Medulla oblongata (tissue), 1 donor: ENCODE measurements around the gene VKORC1.
A peak's percentile ranks its signal among the peaks of the same experiment; 100 is the strongest.
"Not testable (repeated sequence)": the region's sequence is repeated elsewhere in the genome, so short reads cannot be mapped to it uniquely, and the experiment has no call there.

Experiments used
- DNase-seq: peaks from one replicate; pipeline ENCODE4 v3.0.0-alpha.2; 2015; ENCODE audit errors: extremely low spot score

The VKORC1 gene

DNA sequence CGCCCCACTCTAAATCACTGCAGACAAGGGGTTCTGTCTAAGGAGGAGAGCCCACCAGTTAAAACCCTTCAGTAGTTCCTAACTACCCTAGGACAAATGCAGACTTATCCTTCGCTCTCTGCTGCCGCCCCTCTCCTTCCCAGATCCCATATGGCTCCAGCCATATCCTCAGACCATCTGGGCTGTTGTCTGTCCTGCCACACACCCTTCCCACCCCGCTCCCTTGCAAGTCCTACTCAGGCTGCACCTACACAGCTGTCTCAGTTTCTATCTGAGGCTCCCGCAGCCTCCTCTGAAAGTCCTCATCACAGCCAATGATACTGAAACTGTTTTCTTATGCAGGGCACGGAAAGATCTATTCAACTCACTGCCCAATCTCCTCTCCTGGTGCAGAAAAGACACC is 12.9 kb upstream of the VKORC1 start:
- no peak for DNase-seq

DNA sequence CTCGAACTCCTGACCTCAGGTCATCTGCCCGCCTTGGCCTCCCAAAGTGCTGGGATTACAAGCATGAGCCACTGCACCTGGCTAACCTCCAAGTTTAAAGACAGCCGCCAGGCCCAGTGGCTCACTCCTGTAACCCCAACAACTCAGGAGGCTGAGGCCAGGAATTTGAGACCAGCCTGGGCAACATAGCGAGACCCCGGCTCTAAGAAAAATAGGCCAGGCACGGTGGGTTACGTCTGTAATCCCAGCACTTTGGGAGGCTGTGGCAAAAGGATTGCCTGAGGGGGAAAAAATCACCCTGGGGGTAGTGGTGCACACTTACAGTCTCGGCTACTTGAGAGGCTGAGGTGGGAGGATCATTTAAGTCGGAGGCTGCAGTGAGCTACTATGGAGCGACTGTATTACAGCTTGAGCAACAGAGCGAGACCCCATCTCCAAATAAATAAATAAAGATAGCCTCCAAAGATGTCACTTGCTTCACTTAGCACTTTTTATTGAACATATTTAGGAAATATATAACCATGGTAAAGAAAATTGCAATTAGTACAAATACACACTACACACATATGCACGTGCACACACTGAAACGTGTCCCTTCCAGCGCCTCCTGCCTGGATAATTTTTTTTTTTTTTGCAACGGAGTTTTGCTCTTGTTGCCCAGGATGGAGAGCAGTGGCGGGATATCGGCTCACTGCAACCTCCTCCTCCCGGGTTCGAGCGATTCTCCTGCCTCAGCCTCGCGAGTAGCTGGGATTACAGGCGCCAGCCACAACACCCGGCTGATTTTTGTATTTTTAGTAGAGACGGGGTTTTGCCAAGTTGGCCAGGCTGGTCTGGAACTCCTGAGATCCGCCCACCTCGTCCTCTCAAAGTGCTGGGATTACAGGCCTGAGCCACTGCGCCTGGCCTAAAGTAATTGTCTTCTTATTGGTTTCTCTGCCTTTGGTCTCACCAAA is 12.2 kb upstream of the VKORC1 start:
- DNase-seq: no peak

- DNase-seq: peak; percentile 85
Observed at GRCh38 chr16:31105677-31106213, 11.1 kb upstream of the VKORC1 start.

DNA sequence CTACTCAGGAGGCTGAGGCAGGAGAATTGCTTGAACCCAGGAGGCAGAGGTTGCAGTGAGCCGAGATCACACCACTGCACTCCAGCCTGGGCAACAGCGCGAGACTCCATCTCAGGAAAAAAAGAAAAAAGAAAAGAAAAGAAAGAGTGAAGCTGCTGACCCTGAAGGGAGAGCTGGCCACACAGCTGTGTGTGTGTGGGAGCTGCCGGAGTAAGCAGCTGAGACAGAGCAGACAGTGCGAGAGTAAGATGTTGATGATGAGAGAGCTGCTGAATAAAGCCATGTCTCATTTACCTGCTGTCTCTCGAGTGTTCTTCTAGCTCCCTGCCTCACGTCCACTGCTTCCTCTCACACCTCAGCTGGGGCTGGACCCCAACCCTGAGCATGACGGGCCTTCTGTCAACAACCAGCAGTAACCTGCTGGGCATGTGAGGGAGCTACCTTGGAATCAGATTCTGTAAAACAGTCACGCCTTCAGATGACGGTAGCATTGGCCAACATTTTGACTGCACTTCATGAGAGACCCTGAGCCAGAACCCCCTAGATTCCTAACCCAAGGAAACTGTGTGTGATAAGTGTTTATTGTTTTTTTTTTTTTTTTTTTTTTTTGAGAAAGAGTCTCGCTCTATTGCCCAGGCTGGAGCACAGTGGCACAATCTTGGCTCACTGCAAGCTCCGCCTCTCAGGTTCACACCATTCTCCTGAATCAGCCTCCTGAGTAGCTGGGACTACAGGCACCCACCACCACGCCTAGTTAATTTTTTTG is 6.5 kb upstream of the VKORC1 start:
- DNase-seq: not testable (repeated sequence)

- no peak for DNase-seq
Observed at GRCh38 chr16:31099860-31100638, 5.5 kb upstream of the VKORC1 start.

GRCh38 chr16:31094088-31094423 is 541 bp downstream of the VKORC1 start:
- DNase-seq: no peak

DNA sequence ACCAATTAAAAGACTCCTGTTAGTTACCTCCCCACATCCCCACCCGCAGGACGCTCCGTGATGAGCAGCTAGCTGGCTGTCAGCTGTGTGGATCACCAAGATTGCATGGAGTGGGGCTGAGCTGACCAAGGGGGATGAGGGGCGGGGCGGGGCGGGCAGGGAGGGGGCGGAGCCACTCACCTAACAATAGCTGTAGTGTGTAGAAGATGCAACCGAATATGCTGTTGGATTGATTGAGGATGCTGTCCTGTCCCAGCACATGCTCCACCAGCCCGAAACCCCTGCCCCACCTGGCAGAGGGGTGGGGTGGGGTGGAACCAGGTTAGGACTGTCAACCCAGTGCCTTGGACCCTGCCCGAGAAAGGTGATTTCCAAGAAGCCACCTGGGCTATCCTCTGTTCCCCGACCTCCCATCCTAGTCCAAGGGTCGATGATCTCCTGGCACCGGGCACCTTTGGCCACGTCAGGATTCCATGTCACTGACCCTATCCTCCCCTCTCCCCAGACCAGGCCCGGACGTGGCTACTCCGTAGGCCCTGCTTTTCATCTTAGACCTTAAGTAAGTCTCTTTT is 1.4 kb downstream of the VKORC1 start:
- peak; percentile 62 for DNase-seq

GRCh38 chr16:31092330-31092729 is 2.3 kb downstream of the VKORC1 start:
- DNase-seq: no peak

DNA sequence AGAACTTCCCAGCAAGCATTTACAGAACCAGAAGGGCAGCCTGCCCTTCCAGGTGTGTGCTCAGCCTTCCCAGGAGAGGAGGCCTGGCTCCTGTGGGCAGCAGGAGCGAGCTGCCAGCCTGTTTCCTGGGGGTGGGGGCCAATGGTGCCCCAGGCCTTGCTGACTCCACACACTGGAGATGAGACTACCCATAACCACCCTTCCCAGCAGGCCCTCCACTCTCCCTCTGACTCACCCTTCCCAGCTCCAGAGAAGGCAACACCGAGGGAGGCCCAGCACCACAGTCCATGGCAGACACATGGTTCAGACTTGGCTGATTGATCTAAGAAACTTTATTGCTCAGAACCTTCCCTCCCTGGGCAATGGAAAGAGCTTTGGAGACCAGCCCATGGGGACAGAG is 4.1 kb downstream of the VKORC1 start:
- no peak for DNase-seq

GRCh38 chr16:31089199-31089598 is 5.4 kb downstream of the VKORC1 start:
- no peak for DNase-seq

GRCh38 chr16:31088459-31089183 is 6.0 kb downstream of the VKORC1 start, which contains the start of gene PRSS53:
TSS of gene PRSS53 (minus strand) at chr16:31088943. CDS start at chr16:31088809, 134 bp downstream.
- DNase-seq: no peak

DNA sequence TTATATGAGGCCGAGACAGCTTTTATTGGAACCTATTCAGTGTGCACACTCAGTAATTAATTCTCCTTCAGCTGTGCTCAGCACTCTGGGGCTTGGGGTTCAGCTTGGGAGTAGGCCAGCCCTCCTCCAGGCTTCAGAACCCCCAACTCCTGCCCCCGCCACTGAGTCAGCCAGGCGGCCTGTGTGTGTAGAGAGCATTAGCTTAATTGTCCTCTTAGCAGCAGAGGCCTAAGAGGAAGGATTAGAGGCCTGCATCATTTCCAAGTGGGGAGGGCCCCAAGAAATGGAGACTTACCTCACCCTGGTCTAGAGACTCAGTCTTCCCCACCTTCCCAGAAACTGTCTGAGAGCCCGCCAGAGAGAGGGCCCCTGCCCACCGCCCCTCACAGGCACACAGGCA is 6.6 kb downstream of the VKORC1 start:
- no peak for DNase-seq

GRCh38 chr16:31087481-31087880 is 7.1 kb downstream of the VKORC1 start:
- DNase-seq: no peak

DNA sequence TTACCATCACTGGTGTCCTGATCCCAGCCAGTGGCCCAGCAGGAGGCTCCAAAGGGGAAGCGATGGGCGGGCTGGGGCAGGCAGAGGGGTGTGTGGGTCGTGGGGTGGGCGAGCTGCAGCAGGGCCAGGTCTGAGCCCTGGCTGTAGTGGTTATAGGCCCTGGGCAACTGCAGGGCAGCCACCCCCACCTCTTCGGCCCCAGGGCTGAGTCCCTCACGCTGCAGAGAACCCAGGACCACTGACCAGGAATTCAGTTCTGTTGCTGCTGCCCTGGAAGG is 8.0 kb downstream of the VKORC1 start:
- no peak for DNase-seq

GRCh38 chr16:31085873-31086628 is 8.5 kb downstream of the VKORC1 start:
- no peak for DNase-seq

- no peak for DNase-seq
Observed at GRCh38 chr16:31085411-31085810, 9.2 kb downstream of the VKORC1 start.

DNA sequence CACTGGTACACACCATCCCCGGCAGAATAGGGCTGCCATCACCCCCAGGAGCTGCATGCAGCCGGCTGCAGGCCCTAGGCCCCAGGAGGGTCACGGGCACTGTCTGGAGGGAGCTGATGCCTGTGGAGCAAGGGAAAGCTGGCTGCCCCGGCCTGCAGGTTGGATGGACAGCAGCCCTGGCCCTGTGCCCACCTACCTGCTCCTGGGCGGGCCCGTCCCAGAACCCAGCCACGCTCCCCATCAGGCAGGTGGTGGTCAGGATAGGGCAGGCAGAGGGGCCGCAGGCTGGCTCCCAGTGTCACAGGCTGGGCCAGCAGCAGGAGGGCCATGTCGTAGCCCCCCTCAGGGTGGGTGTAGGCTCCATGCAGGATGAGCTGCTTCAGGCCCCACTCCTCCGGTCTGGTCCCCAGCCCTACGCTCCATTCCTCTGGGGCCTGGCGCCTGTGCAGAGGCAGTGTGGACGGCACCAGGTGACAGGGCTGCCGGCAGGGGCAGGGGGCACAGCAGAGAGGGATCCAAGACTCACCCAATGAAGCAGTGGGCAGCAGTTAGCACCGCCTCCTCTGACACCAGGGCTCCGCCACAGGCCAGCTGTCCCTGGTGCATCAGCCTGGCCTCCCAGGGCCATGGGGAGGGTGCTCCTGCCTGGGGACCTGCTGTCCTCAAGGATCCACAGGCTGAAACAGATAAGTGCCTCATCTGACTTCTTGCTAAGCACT is 9.9 kb downstream of the VKORC1 start:
- DNase-seq: no peak

GRCh38 chr16:31083981-31084380 is 10.6 kb downstream of the VKORC1 start:
- DNase-seq: no peak

GRCh38 chr16:31083556-31083955 is 11.0 kb downstream of the VKORC1 start:
- no peak for DNase-seq

- no peak for DNase-seq
Observed at GRCh38 chr16:31083081-31083480, 11.5 kb downstream of the VKORC1 start.
